GM12873 (cell line): ENCODE results near the gene LGALS3.

Experiments
- TF ChIP-seq, protein P1 (sequence below): IDR thresholded peaks from 2 replicates; pipeline ENCODE4 v1.5.1; 2012; ENCODE audit warnings: low read depth, mild to moderate bottlenecking, moderate library complexity, low read length, control low read depth; ENCODE audit not compliant: insufficient read depth; ENCODE audit errors: missing control alignments

Gene LGALS3

GRCh38 chr14:55180006-55180405, 51.0 kb downstream of the LGALS3 start:
- TF ChIP-seq, protein P1, sequence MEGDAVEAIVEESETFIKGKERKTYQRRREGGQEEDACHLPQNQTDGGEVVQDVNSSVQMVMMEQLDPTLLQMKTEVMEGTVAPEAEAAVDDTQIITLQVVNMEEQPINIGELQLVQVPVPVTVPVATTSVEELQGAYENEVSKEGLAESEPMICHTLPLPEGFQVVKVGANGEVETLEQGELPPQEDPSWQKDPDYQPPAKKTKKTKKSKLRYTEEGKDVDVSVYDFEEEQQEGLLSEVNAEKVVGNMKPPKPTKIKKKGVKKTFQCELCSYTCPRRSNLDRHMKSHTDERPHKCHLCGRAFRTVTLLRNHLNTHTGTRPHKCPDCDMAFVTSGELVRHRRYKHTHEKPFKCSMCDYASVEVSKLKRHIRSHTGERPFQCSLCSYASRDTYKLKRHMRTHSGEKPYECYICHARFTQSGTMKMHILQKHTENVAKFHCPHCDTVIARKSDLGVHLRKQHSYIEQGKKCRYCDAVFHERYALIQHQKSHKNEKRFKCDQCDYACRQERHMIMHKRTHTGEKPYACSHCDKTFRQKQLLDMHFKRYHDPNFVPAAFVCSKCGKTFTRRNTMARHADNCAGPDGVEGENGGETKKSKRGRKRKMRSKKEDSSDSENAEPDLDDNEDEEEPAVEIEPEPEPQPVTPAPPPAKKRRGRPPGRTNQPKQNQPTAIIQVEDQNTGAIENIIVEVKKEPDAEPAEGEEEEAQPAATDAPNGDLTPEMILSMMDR = no peak

DNA sequence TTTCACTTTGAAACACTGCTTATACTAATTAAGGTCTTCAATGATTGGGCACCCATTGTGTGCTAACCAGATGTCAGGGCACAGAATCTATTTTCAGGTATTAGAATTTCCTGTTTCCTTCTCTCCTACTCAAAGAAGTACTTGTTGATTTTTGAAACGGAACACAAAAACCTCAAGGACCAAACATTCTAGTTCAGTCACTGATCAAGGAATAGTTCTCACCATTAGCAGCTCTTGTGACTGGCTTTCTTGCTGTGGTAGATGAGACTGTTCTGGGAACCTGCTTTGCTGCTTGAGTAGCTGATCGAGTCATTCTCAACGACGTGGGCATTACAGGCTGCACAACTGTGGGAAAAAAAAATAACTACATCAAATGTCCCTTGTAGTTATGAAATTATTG, 51.4 kb downstream of the LGALS3 start:
- TF ChIP-seq, protein P1 = no peak

DNA sequence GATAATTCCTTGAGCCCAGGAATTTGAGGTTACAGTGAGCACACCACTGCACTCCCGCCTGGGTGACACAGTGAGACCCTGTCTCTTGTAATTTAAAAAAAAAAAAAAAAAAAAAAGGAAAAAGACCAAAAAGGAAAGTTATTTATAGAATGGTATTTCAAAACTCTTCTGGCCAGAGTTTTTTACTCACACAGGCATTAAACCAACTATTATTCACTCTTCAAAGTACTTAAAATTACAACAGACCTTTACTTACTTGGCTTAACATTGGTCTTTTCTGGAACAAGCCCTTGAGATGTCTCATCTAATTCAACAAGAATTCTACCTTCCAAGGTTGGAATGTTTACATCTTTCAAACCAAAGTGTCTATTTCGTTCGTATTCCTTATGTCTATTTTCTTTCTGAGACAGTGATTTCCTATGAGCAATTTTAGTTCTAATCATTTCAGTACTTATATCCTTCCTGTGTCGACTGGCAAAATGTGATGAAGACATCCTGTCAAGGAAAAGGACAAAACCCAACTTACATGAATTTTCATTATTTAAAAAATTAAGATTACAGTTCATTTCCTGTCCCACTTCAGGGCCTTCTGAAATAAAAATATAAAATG, 59.7 kb downstream of the LGALS3 start:
- TF ChIP-seq, protein P1 = no peak

GRCh38 chr14:55190906-55191202, 61.8 kb downstream of the LGALS3 start:
- TF ChIP-seq, protein P1 = no peak

- TF ChIP-seq, protein P1 = no peak
These were observed 62.4 kb downstream of the LGALS3 start, which contains the start of gene DLGAP5 for GRCh38 chr14:55191203-55192053. Gene DLGAP5 (minus strand): TSS chr14:55191585. CDS start chr14:55189179, 2,406 bp downstream.

DNA sequence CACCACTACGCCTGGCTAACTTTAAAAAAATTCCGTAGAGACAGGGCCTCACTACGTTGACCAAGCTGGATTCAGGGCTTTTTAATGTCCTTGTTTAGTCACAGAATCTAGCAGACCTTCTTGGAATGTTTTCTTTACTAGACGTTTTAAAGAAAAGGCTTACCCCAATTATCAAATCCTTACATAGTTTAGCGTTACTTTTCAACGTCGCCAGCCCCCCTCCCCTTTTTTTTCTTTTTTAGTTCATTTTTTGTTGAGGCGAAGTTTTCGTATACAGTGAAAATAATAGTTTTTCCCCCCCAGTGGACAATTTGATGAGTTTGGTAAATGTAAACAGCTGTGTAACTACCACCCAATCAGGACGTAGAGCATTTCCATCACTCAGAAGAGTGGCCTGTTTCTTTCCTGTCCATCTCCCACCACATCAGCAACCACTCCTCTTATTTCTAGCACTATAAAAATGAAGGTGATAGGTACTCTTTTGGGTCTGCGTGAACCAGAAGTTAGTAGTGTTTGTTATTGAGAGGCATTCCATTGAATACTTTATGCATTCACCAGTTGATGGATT, 63.1 kb downstream of the LGALS3 start:
- TF ChIP-seq, protein P1 = no peak

DNA sequence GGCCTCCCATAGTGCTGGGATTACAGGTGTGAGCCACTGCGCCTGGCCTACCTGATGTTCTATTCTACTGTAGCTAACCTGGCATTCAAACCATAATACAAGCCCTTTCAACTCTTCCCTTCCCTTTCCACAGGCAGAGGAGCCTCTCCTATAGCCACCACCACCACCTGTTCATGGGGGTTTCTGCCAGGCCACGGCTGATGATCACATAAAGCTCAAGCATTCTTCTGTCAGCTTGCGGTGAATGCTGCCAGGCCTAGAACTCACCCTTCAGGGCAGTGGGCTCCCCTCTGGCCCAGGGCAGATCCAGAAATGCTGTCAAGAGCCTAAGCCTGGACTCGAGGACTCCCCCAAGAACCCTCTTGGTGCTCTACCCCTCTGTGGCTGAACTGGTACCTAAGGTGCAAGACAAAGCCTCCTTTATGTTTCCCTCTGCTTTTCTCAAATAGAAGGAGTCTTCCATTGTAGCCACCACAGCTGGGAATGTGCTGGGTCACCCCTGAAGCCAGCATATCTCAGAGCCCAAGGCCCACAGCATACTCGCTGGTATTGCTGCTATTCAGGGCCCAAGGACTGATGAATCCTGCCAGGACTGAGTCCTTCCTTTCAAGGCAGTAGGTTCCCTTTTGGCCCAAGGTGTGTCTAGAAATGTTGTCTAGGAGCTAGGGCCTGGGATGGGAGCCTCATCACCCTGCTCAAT, 65.8 kb downstream of the LGALS3 start:
- TF ChIP-seq, protein P1 = no peak
